Suprapubic skin (tissue), 4 donors: ENCODE measurements around the gene TAS2R3.
A peak's percentile ranks its signal among the peaks of the same experiment; 100 is the strongest.

Source experiments
- EP300 ChIP-seq: sonication (generic); formaldehyde crosslinking; IDR thresholded peaks from one replicate; pipeline ENCODE4 v1.6.1; 2017; ENCODE audit warnings: antibody characterized with exemption
- POLR2A ChIP-seq, 2 donors: fragments of 450-650 bp; IDR thresholded peaks; one replicate each; pipeline ENCODE4 v1.6.1; 2017; ENCODE audit warnings: antibody characterized with exemption in 2 of 2, mild to moderate bottlenecking in 2 of 2, moderate library complexity in 2 of 2
- POLR2AphosphoS5 ChIP-seq, 3 donors: sonication (generic); formaldehyde crosslinking; IDR thresholded peaks; one replicate each; pipeline ENCODE4 v1.6.1; 2017; ENCODE audit warnings: antibody characterized with exemption in 3 of 3
- TF ChIP-seq, protein P1 (sequence below), 2 donors: fragments of 200-600 bp in 1 of 2; fragments of 450-650 bp in 1 of 2; sonication (generic) in 1 of 2; IDR thresholded peaks; one replicate each; pipeline ENCODE4 v1.5.1; 2016 to 2019; ENCODE audit warnings: antibody characterized with exemption in 2 of 2, mild to moderate bottlenecking in 1 of 2, moderate library complexity in 1 of 2

DNA sequence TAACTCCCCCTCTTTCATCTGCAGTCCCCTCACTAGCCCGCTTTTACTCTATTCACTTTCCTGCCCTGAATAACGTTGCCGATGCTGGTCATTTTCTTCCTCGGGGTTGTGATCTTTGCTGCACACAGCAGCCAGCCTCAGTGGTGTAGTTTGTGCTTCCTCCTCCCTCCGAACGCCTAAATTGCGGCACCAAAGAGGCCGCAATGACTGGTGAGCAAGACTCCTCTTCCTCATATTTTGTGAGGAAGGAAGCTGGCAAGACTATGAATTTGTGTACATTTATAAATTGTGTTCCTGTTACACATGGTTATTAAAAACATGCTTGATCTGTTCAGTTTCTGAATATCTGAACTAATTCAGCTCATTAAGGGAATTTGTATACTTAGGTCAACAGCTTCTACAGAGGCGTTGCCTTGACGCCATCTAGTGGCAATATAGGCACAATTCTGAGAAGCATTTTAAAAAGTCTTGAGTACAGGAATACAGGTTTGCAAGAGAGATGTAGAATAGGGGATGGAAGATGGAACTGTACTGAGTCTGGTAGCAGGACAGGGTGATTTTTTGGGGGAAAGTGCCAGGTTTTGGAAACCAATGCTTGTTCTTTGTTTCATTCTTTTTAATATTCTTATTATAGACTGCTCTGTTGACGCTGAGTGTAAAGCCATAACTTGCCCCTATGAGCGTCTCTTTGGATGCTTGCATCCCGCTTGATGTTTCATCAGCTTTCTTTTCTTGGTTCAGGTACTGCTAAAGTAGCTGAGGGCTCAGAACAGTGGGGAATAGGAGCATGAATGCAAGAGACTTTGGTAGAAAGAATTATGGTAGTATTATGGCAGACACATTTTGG is 22.0 kb downstream of the TAS2R3 start:
- TF ChIP-seq, protein P1, sequence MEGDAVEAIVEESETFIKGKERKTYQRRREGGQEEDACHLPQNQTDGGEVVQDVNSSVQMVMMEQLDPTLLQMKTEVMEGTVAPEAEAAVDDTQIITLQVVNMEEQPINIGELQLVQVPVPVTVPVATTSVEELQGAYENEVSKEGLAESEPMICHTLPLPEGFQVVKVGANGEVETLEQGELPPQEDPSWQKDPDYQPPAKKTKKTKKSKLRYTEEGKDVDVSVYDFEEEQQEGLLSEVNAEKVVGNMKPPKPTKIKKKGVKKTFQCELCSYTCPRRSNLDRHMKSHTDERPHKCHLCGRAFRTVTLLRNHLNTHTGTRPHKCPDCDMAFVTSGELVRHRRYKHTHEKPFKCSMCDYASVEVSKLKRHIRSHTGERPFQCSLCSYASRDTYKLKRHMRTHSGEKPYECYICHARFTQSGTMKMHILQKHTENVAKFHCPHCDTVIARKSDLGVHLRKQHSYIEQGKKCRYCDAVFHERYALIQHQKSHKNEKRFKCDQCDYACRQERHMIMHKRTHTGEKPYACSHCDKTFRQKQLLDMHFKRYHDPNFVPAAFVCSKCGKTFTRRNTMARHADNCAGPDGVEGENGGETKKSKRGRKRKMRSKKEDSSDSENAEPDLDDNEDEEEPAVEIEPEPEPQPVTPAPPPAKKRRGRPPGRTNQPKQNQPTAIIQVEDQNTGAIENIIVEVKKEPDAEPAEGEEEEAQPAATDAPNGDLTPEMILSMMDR (IDR thresholded peaks at IDR 0.05): peak; percentile 8 to 39
- TF ChIP-seq EP300: no peak
- no peak for TF ChIP-seq POLR2AphosphoS5 (IDR thresholded peaks at IDR 0.05)
- no peak for TF ChIP-seq POLR2A (IDR thresholded peaks at IDR 0.05)
